Smooth muscle cell (in vitro differentiated cells): ENCODE measurements around the gene QSER1. TPM values are rescaled to one million over a fixed set of nuclear protein-coding genes. Genes with fewer than 3 reads are reported as not detected.

Experiments used
- DNase-seq: peaks from one replicate; lab custom pipeline; 2025; ENCODE audit not compliant: unreplicated experiment; lab: John Stamatoyannopoulos, UW
- H2AFZ ChIP-seq: fragments of 200-600 bp; sonication (generic); 2 replicates; pipeline ENCODE4 v1.6.0; 2016; ENCODE audit warnings: antibody characterized with exemption, low read depth, mild to moderate bottlenecking
- H3F3A ChIP-seq: fragments of 200-600 bp; sonication (generic); 2 replicates; pipeline ENCODE4 v1.6.0; 2017; ENCODE audit warnings: antibody characterized with exemption, low read depth
- H3K27ac ChIP-seq: fragments of 200-600 bp; sonication (generic); 2 replicates; pipeline ENCODE4 v1.5.1; 2016; ENCODE audit warnings: low read depth, mild to moderate bottlenecking
- H3K27me3 ChIP-seq: fragments of 200-600 bp; sonication (generic); 2 replicates; pipeline ENCODE4 v1.6.1; 2016; ENCODE audit warnings: low read depth, mild to moderate bottlenecking
- H3K36me3 ChIP-seq: fragments of 200-600 bp; sonication (generic); 2 replicates; pipeline ENCODE4 v1.5.1; 2016; ENCODE audit warnings: low read depth
- H3K4me1 ChIP-seq: fragments of 200-600 bp; sonication (generic); 2 replicates; pipeline ENCODE4 v1.5.1; 2016; ENCODE audit warnings: low read depth
- H3K4me2 ChIP-seq: fragments of 200-600 bp; sonication (generic); 2 replicates; pipeline ENCODE4 v1.6.0; 2016; ENCODE audit warnings: mild to moderate bottlenecking
- H3K4me3 ChIP-seq: fragments of 200-600 bp; sonication (generic); 2 replicates; pipeline ENCODE4 v1.5.1; 2016; ENCODE audit warnings: mild to moderate bottlenecking
- H3K79me2 ChIP-seq: fragments of 200-600 bp; sonication (generic); 2 replicates; pipeline ENCODE4 v1.6.0; 2016; ENCODE audit warnings: low read depth, mild to moderate bottlenecking
- H3K9ac ChIP-seq: fragments of 200-600 bp; sonication (generic); 2 replicates; pipeline ENCODE4 v1.6.0; 2016; ENCODE audit warnings: low read depth
- H3K9me3 ChIP-seq: fragments of 200-600 bp; sonication (generic); replicated peaks from 2 replicates; pipeline ENCODE4 v1.5.1; 2016; ENCODE audit warnings: low read depth
- H4K20me1 ChIP-seq: fragments of 200-600 bp; sonication (generic); 2 replicates; pipeline ENCODE4 v1.6.0; 2016; ENCODE audit warnings: low read depth
- WGBS: methylation state at CpG from one replicate; pipeline ENCODE4 v1.1.7; 2016; ENCODE audit warnings: low lambda C conversion rate; 5-methylcytosine and 5-hydroxymethylcytosine counted together
- polyA plus RNA-seq: library from polyadenylated mRNA; unstranded; fragments of >200 nt; fragmentation: Nextera tagmentation; extraction: Ambion mirVana; gene quantifications from 2 replicates; pipeline ENCODE4 v1.2.1, GENCODE V29; 2016
- total RNA-seq: library from RNA; depleted of rRNA; stranded (reverse); fragments of >200 nt; gene quantifications from 2 replicates; pipeline ENCODE4 v1.2.3, GENCODE V29; 2014
- TF ChIP-seq, protein P1 (sequence below): fragments of 200-600 bp; sonication (generic); IDR thresholded peaks from 2 replicates; pipeline ENCODE4 v1.5.1; 2017; ENCODE audit warnings: borderline replicate concordance, mild to moderate bottlenecking, antibody characterized with exemption; ENCODE audit not compliant: insufficient read depth, poor library complexity, severe bottlenecking

Gene QSER1
- total and polyA plus RNA-seq, 2 experiments from 2014 or later = 4.1 to 31.6 TPM

DNA sequence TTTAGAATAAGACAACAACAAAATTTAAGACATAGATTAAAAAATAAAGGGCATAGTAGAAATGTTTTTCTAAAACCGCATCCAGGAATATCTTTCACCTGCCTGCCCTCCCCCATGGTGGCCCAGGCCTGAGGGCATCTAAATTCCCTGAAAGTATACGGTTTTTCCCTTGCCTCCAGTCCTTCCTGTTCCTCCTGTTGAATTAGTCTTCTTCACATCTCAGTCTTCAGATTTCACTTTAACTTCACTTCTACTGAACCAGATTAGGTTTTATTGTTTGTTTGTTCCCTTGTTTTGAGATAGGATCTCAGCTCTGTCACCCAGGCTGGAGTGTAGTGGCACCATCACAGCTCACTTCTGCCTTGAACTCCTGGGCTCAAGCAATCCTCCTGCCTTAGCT, 90.0 kb downstream of the QSER1 start:
- no peaks in the 10 kb centered on the region for H3K79me2 ChIP-seq
- no peak overlapping the region for H2AFZ ChIP-seq
- no peaks in the 10 kb centered on the region for H3K9me3 ChIP-seq
- H3K36me3 ChIP-seq = no peaks in the 10 kb centered on the region
- no peaks in the 10 kb centered on the region for H4K20me1 ChIP-seq
- TF ChIP-seq, protein P1, sequence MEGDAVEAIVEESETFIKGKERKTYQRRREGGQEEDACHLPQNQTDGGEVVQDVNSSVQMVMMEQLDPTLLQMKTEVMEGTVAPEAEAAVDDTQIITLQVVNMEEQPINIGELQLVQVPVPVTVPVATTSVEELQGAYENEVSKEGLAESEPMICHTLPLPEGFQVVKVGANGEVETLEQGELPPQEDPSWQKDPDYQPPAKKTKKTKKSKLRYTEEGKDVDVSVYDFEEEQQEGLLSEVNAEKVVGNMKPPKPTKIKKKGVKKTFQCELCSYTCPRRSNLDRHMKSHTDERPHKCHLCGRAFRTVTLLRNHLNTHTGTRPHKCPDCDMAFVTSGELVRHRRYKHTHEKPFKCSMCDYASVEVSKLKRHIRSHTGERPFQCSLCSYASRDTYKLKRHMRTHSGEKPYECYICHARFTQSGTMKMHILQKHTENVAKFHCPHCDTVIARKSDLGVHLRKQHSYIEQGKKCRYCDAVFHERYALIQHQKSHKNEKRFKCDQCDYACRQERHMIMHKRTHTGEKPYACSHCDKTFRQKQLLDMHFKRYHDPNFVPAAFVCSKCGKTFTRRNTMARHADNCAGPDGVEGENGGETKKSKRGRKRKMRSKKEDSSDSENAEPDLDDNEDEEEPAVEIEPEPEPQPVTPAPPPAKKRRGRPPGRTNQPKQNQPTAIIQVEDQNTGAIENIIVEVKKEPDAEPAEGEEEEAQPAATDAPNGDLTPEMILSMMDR = no peak
- no peaks in the 10 kb centered on the region for H3F3A ChIP-seq
- no peak for DNase-seq
- H3K4me2 ChIP-seq = no peak overlapping the region
- H3K4me3 ChIP-seq = no peak overlapping the region
- H3K27ac ChIP-seq = no peak overlapping the region
- WGBS = 67% methylated on average over 2 of the region's 2 CpGs
- H3K4me1 ChIP-seq = no peaks in the 10 kb centered on the region
- no peaks in the 10 kb centered on the region for H3K27me3 ChIP-seq
- no peak overlapping the region for H3K9ac ChIP-seq

DNA sequence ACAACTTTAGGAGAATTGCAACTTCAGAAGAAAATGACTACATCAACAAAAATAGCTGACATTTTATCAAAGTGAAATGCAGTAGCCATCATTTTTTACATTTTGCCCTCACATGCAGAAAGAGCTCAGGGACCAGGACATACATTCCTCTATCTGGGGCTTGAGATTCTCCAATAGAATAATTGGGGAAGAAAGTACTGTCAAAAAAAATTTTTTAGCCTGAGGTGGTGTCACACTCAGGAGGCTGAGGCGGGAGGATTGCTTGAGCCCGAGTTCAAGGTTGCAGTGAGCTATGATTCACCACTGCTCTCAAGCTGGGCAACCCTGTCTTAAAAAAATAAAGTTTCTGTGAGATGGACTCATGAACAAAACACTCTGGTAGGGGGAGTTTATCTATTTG, 90.9 kb downstream of the QSER1 start:
- H3K4me1 ChIP-seq = no peaks in the 10 kb centered on the region
- H3K27ac ChIP-seq = no peak overlapping the region
- H3K4me3 ChIP-seq = no peak overlapping the region
- H4K20me1 ChIP-seq = no peaks in the 10 kb centered on the region
- TF ChIP-seq, protein P1 = no peak
- no peaks in the 10 kb centered on the region for H3K9me3 ChIP-seq
- no peaks in the 10 kb centered on the region for H3K27me3 ChIP-seq
- H3K9ac ChIP-seq = no peak overlapping the region
- H3K36me3 ChIP-seq = no peaks in the 10 kb centered on the region
- no peaks in the 10 kb centered on the region for H3K79me2 ChIP-seq
- 81% methylated on average over 2 of the region's 2 CpGs for WGBS
- no peak for DNase-seq
- H3F3A ChIP-seq = no peaks in the 10 kb centered on the region
- H2AFZ ChIP-seq = no peak overlapping the region
- H3K4me2 ChIP-seq = no peak overlapping the region

DNA sequence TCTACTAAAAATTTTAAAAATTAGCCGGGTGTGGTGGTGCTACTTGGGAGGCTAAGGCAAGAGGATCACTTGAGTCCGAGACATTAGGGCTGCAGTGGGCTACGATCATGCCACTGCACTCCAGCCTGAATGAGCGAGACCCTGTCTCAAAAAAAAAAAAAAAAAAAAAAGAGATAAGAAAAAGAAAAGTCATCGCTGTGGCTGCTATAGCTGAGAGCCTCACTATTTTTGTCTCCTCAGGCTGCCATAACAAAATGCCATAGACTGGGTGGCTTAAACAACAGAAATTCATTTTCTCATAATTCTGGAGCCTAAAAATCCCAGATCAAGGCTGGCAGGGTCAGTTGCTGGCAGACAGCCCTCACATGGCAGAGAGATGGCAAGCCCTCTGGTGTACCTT, 93.0 kb downstream of the QSER1 start:
- Histone ChIP-seq H3K4me1 (no peaks in the 10 kb centered on the region), H3K27ac (no peak overlapping the region), H3K4me2 (no peak overlapping the region), H4K20me1 (no peaks in the 10 kb centered on the region), H3K4me3 (no peak overlapping the region), H3F3A (no peaks in the 10 kb centered on the region), H3K79me2 (no peaks in the 10 kb centered on the region), H3K27me3 (no peaks in the 10 kb centered on the region), H3K36me3 (no peaks in the 10 kb centered on the region), H2AFZ (no peak overlapping the region), H3K9ac (no peak overlapping the region), H3K9me3 (no peaks in the 10 kb centered on the region)
- WGBS = 93% methylated on average over 5 of the region's 5 CpGs
- TF ChIP-seq, protein P1 = no peak
- DNase-seq = no peak

DNA sequence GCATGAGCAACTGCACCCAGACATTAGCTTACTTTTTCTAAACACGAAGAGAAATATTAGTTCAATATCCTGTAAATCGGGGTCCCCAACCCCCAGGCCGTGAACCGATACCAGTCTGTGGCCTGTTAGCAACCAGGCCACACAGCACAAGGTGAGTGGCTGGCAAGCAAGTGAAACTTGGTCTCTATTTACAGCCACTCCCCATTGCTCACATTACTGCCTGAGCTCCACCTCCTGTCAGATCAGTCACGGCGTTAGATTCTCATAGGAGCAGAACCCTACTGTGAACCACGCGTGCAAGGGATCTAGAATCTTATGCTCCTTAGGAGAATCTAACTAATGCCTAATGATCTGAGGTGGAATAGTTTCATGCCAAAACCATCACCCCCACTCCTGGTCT, 95.2 kb downstream of the QSER1 start:
- Histone ChIP-seq H3K27ac (no peak overlapping the region), H3K9ac (no peak overlapping the region), H3K9me3 (no peaks in the 10 kb centered on the region), H3K27me3 (no peaks in the 10 kb centered on the region), H3F3A (no peaks in the 10 kb centered on the region), H3K36me3 (no peaks in the 10 kb centered on the region), H4K20me1 (no peaks in the 10 kb centered on the region), H2AFZ (no peak overlapping the region), H3K4me1 (no peaks in the 10 kb centered on the region), H3K79me2 (no peaks in the 10 kb centered on the region), H3K4me2 (no peak overlapping the region), H3K4me3 (no peak overlapping the region)
- TF ChIP-seq, protein P1 = no peak
- 77% methylated on average over 8 of the region's 8 CpGs for WGBS
- no peak for DNase-seq
